IMR-90 (cell line): ENCODE results near the gene TRIO. TPM values are rescaled to one million over a fixed set of nuclear protein-coding genes. Genes with fewer than 3 reads are reported as not detected.

ENCODE experiments used
- ATAC-seq: fragments of 200-7000 bp; cut with Tn5 transposase; 2 replicates; pipeline ENCODE4 v1.9.1; 2020; ENCODE audit warnings: low read depth, mild to moderate bottlenecking, moderate library complexity
- BruUV-seq: library from RNA; stranded (reverse); fragments of 400-500 nt; replicated peaks from 2 replicates; lab custom pipeline; 2021; lab: Mats Ljungman, UMichigan
- CTCF ChIA-PET: fragments of 300-600 bp; formaldehyde crosslinking; extraction: SDS; loops from one replicate; lab custom pipeline; 2021; ENCODE audit warnings: antibody characterized with exemption; lab: Yijun Ruan, JAX
- POLR2A ChIA-PET: fragments of 300-600 bp; sonication (Branson Sonifier 250); formaldehyde crosslinking; loops from one replicate; lab custom pipeline; 2022; ENCODE audit warnings: antibody characterized with exemption; ENCODE audit not compliant: unreplicated experiment; lab: Charles Lee
- DNase-seq: peaks from one replicate; pipeline ENCODE4 v3.0.0; 2013
- H2AFZ ChIP-seq: replicated peaks from 2 replicates; pipeline ENCODE3; 2013; ENCODE audit warnings: low read length, mild to moderate bottlenecking; ENCODE audit not compliant: poor library complexity
- H2AK5ac ChIP-seq: 2 replicates; pipeline ENCODE4 v1.6.1; 2013; ENCODE audit warnings: low read depth, low read length, inconsistent platforms
- H2AK9ac ChIP-seq: replicated peaks from 2 replicates; pipeline ENCODE3; 2013; ENCODE audit warnings: mild to moderate bottlenecking, low read depth, low read length, moderate library complexity; ENCODE audit not compliant: poor library complexity
- H2BK120ac ChIP-seq: 2 replicates; pipeline ENCODE4 v1.6.1; 2013; ENCODE audit warnings: low read depth, low read length, inconsistent platforms
- H2BK15ac ChIP-seq: 3 replicates; pipeline ENCODE4 v1.6.1; 2013; ENCODE audit warnings: low read depth, low read length, inconsistent platforms
- H2BK20ac ChIP-seq: 2 replicates; pipeline ENCODE4 v1.6.1; 2013; ENCODE audit warnings: low read depth, mild to moderate bottlenecking, inconsistent platforms, low read length, moderate library complexity
- H2BK5ac ChIP-seq: 2 replicates; pipeline ENCODE4 v1.6.1; 2013; ENCODE audit warnings: mild to moderate bottlenecking, low read depth, low read length, inconsistent platforms; ENCODE audit not compliant: poor library complexity, severe bottlenecking
- H3K14ac ChIP-seq: replicated peaks from 2 replicates; pipeline ENCODE4 v1.6.1; 2013; ENCODE audit warnings: low read depth, low read length, inconsistent platforms
- H3K18ac ChIP-seq: 2 replicates; pipeline ENCODE4 v1.6.1; 2013; ENCODE audit warnings: low read depth, low read length, control low read depth
- H3K23ac ChIP-seq: 2 replicates; pipeline ENCODE4 v1.6.1; 2013; ENCODE audit warnings: low read depth, low read length, inconsistent platforms
- H3K27ac ChIP-seq: 2 replicates; pipeline ENCODE4 v1.5.1; 2013; ENCODE audit warnings: mild to moderate bottlenecking, control low read depth, low read length; ENCODE audit not compliant: insufficient read depth
- H3K27me3 ChIP-seq: 2 replicates; pipeline ENCODE4 v1.6.1; 2013; ENCODE audit warnings: low read length; ENCODE audit not compliant: control insufficient read depth, insufficient read depth
- H3K36me3 ChIP-seq: 2 replicates; pipeline ENCODE4 v1.6.1; 2013; ENCODE audit warnings: low read length, mixed read lengths; ENCODE audit not compliant: control insufficient read depth, insufficient read depth
- H3K4ac ChIP-seq: 2 replicates; pipeline ENCODE4 v1.6.1; 2013; ENCODE audit warnings: low read depth, low read length, inconsistent platforms
- H3K4me1 ChIP-seq: 2 replicates; pipeline ENCODE4 v1.6.1; 2013; ENCODE audit warnings: low read length, mixed read lengths; ENCODE audit not compliant: control insufficient read depth, insufficient read depth
- H3K4me2 ChIP-seq: 2 replicates; pipeline ENCODE4 v1.6.1; 2013; ENCODE audit warnings: low read depth, mild to moderate bottlenecking, control low read depth, low read length, moderate library complexity
- H3K4me3 ChIP-seq: 2 replicates; pipeline ENCODE4 v1.5.1; 2013; ENCODE audit warnings: low read depth, mild to moderate bottlenecking, control low read depth, low read length, moderate library complexity; ENCODE audit not compliant: insufficient read depth
- H3K56ac ChIP-seq: 2 replicates; pipeline ENCODE4 v1.6.1; 2013; ENCODE audit warnings: low read length, inconsistent platforms; ENCODE audit not compliant: insufficient read depth; ENCODE audit errors: extremely low read depth
- H3K79me1 ChIP-seq, 2 experiments: 2 replicates each; pipeline ENCODE4 v1.6.1; 2013; ENCODE audit warnings: low read length in 2 of 2, inconsistent platforms in 1 of 2, low read depth in 1 of 2
- H3K9ac ChIP-seq: 2 replicates; pipeline ENCODE4 v1.6.1; 2013; ENCODE audit warnings: low read depth, low read length, control low read depth
- H3K9me1 ChIP-seq: 2 replicates; pipeline ENCODE4 v1.6.1; 2013; ENCODE audit warnings: low read length, inconsistent platforms; ENCODE audit not compliant: insufficient read depth
- H3K9me3 ChIP-seq: 2 replicates; pipeline ENCODE4 v1.6.1; 2013; ENCODE audit warnings: low read length; ENCODE audit not compliant: control insufficient read depth, insufficient read depth
- H4K20me1 ChIP-seq: 2 replicates; pipeline ENCODE4 v1.6.1; 2013; ENCODE audit warnings: low read length, inconsistent platforms; ENCODE audit not compliant: insufficient read depth
- H4K5ac ChIP-seq: 2 replicates; pipeline ENCODE4 v1.6.1; 2013; ENCODE audit warnings: mild to moderate bottlenecking, low read depth, low read length, control low read depth
- H4K8ac ChIP-seq, 2 experiments: 2 replicates each; pipeline ENCODE4 v1.6.1; 2013; ENCODE audit warnings: low read depth in 2 of 2, low read length in 2 of 2, control low read depth in 1 of 2, inconsistent platforms in 1 of 2
- H4K91ac ChIP-seq: 2 replicates; pipeline ENCODE4 v1.6.1; 2013; ENCODE audit warnings: low read depth, low read length, inconsistent platforms; ENCODE audit not compliant: insufficient read depth
- CEBPB ChIP-seq: IDR thresholded peaks from 2 replicates; pipeline ENCODE4 v1.6.1; 2012; ENCODE audit warnings: low read depth, low read length, improper control_type of control experiment
- NFE2L2 ChIP-seq: fragments of 150-350 bp; IDR thresholded peaks from 2 replicates; pipeline ENCODE4 v1.6.1; 2016; ENCODE audit warnings: low read depth, mild to moderate bottlenecking, low read length
- WGBS, 2 experiments: methylation state at CpG; one replicate each; pipeline versions ENCODE4 v1.1.5 to v1.1.7; 2013; ENCODE audit warnings: missing lambda C conversion rate in 2 of 2; ENCODE audit not compliant: insufficient read length in 1 of 2; ENCODE audit errors: extremely low coverage in 2 of 2; 5-methylcytosine and 5-hydroxymethylcytosine counted together
- dilution Hi-C: fragments of 300-500 bp; cut with HindIII; formaldehyde crosslinking; loops from one replicate; pipeline ENCODE4 v1.14.3; 2018; ENCODE audit warnings: low sequenced_read_pairs; ENCODE audit not compliant: unreplicated experiment
- in situ Hi-C: fragments of 300-500 bp; cut with MboI; formaldehyde crosslinking; loops from 3 replicates; pipeline ENCODE4 v1.14.3; 2019; ENCODE audit warnings: low sequenced_read_pairs, inconsistent platforms, mixed read lengths
- intact Hi-C: fragments of 100-400 bp; cut with micrococcal nuclease; formaldehyde crosslinking; loops from 2 replicates; pipeline ENCODE4 v1.10.0; 2022
- polyA plus RNA-seq, 3 experiments: library from polyadenylated mRNA; depleted of rRNA; stranded (reverse); fragments of >200 nt; gene quantifications; 2 replicates each; pipeline ENCODE4 v1.2.3, GENCODE V29; 2012; ENCODE audit warnings: low replicate concordance in 1 of 3
- total RNA-seq: library from RNA; depleted of rRNA; stranded (reverse); fragments of >200 nt; gene quantifications from 2 replicates; pipeline ENCODE4 v1.2.3, GENCODE V29; 2012

The TRIO gene
- total and polyA plus RNA-seq, 2 of the 4 experiments (the other 2 are of a cell fraction) = 206 to 522 TPM

GRCh38 chr5:14227513-14227912 lies 84.4 kb downstream of the TRIO start:
- H2BK120ac ChIP-seq = no peak overlapping the region
- no peak overlapping the region for H2BK15ac ChIP-seq
- no peak overlapping the region for H3K56ac ChIP-seq
- no peak overlapping the region for H2AK5ac ChIP-seq
- H3K27me3 ChIP-seq = no peaks in the 10 kb centered on the region
- no peak overlapping the region for H2AFZ ChIP-seq
- H3K9ac ChIP-seq = no peak overlapping the region
- H3K23ac ChIP-seq = no peak overlapping the region; the same call in 1 of the 2 replicates
- H4K91ac ChIP-seq = no peak overlapping the region
- no CpG with 5 or more reads among the region's 3 CpGs for WGBS, 2 experiments
- no peak overlapping the region for H3K4ac ChIP-seq
- DNase-seq = no peak
- no TSS peak for BruUV-seq
- dilution Hi-C loops (no loop called here), intact Hi-C loops (no loop called here), in situ Hi-C loops (no loop called here)
- H4K20me1 ChIP-seq = peaks cover 97% of the 10 kb centered on the region
- H3K79me1 ChIP-seq = peaks cover 0 to 59% of the 10 kb centered on the region in 2 experiments; a peak in 2 of 4 replicates
- peaks cover 45% of the 10 kb centered on the region for H3K9me1 ChIP-seq
- TF ChIP-seq CEBPB (peak; percentile 76), NFE2L2 (no peak)
- no peak overlapping the region for H3K4me2 ChIP-seq
- H2AK9ac ChIP-seq = no peak overlapping the region
- H2BK5ac ChIP-seq = peak overlapping the region; percentile 12
- H4K5ac ChIP-seq = no peak overlapping the region
- ChIA-PET CTCF (no interaction called here), POLR2A (no interaction called here)
- peaks cover 36% of the 10 kb centered on the region for H3K36me3 ChIP-seq
- H3K18ac ChIP-seq = no peak overlapping the region
- no peak overlapping the region for H2BK20ac ChIP-seq
- no peak overlapping the region for H3K14ac ChIP-seq
- no peak overlapping the region for H3K27ac ChIP-seq
- ATAC-seq = no peak
- no peak overlapping the region for H3K4me3 ChIP-seq
- peaks cover 44% of the 10 kb centered on the region for H3K4me1 ChIP-seq
- no peak overlapping the region; a peak in 1 of 4 replicates for H4K8ac ChIP-seq
- no peaks in the 10 kb centered on the region for H3K9me3 ChIP-seq
